Measurements from ENCODE around the gene MARK3. TPM values are rescaled to one million over a fixed set of nuclear protein-coding genes. Genes with fewer than 3 reads are reported as not detected.

The MARK3 gene
- total and polyA plus RNA-seq, 2 donors from 2014 or later, result 39.8 to 83.1 TPM

- Histone ChIP-seq H3K4me3 (ENCODE audit: low read length in 3 of 3) (no peak overlapping the region), H3K27ac (ENCODE audit: low read depth in 2 of 2, low read length in 2 of 2) (no peak overlapping the region), H3K9ac (ENCODE audit: low read length in 3 of 3) (no peak overlapping the region), H3K9me3 (ENCODE audit: control insufficient read depth in 2 of 3, insufficient read depth in 1 of 3, low read length in 3 of 3) (no peaks in the 10 kb centered on the region), H3K36me3 (ENCODE audit: control insufficient read depth in 2 of 3, insufficient read depth in 3 of 3, low read length in 3 of 3) (no peaks in the 10 kb centered on the region), H3K27me3 (ENCODE audit: control insufficient read depth, insufficient read depth, low read length) (no peaks in the 10 kb centered on the region), H3K4me1 (ENCODE audit: control insufficient read depth in 2 of 3, insufficient read depth in 2 of 3, low read depth in 1 of 3, low read length in 3 of 3) (peaks cover 2 to 36% (median 24%) of the 10 kb centered on the region in 3 donors)
- TF ChIP-seq CTCF (IDR thresholded peaks at IDR 0.05; ENCODE audit: borderline replicate concordance, extremely low read depth, insufficient read depth), result no peak
- DNase-seq, result peak in 1 of 5 donors; percentile 41
- FAIRE-seq, result no peak
- intact Hi-C loops (cut with DNase I), result no loop called here
Observed at GRCh38 chr14:103517174-103517566, 132.0 kb downstream of the MARK3 start.

- FAIRE-seq (no peak), DNase-seq (peak in 2 of 5 donors; percentile 78 to 83)
- peak overlapping the region in 1 of 2 donors; percentile 80 for H3K27ac ChIP-seq (ENCODE audit: low read depth in 2 of 2, low read length in 2 of 2)
- intact Hi-C loops (cut with DNase I), result no loop called here
- H3K27me3 ChIP-seq (ENCODE audit: control insufficient read depth, insufficient read depth, low read length), result no peaks in the 10 kb centered on the region
- H3K9me3 ChIP-seq (ENCODE audit: control insufficient read depth in 2 of 3, insufficient read depth in 1 of 3, low read length in 3 of 3), result no peaks in the 10 kb centered on the region
- H3K4me1 ChIP-seq (ENCODE audit: control insufficient read depth in 2 of 3, insufficient read depth in 2 of 3, low read depth in 1 of 3, low read length in 3 of 3), result peaks cover 2 to 30% (median 18%) of the 10 kb centered on the region in 3 donors
- no peaks in the 10 kb centered on the region for H3K36me3 ChIP-seq (ENCODE audit: control insufficient read depth in 2 of 3, insufficient read depth in 3 of 3, low read length in 3 of 3)
- TF ChIP-seq CTCF (IDR thresholded peaks at IDR 0.05; ENCODE audit: borderline replicate concordance, extremely low read depth, insufficient read depth), result no peak
- peak overlapping the region in 2 of 3 donors; percentile 41 to 51 for H3K9ac ChIP-seq (ENCODE audit: low read length in 3 of 3)
- H3K4me3 ChIP-seq (ENCODE audit: low read length in 3 of 3), result no peak overlapping the region
Observed at GRCh38 chr14:103517721-103518421, 132.7 kb downstream of the MARK3 start.

- Histone ChIP-seq H3K4me1 (ENCODE audit: control insufficient read depth in 2 of 3, insufficient read depth in 2 of 3, low read depth in 1 of 3, low read length in 3 of 3) (peaks cover 0 to 27% (median 13%) of the 10 kb centered on the region in 3 donors), H3K27ac (ENCODE audit: low read depth in 2 of 2, low read length in 2 of 2) (peak overlapping the region; percentile 42 to 80), H3K27me3 (ENCODE audit: control insufficient read depth, insufficient read depth, low read length) (no peaks in the 10 kb centered on the region), H3K9ac (ENCODE audit: low read length in 3 of 3) (peak overlapping the region in 2 of 3 donors; percentile 41 to 51), H3K36me3 (ENCODE audit: control insufficient read depth in 2 of 3, insufficient read depth in 3 of 3, low read length in 3 of 3) (no peaks in the 10 kb centered on the region), H3K4me3 (ENCODE audit: low read length in 3 of 3) (no peak overlapping the region), H3K9me3 (ENCODE audit: control insufficient read depth in 2 of 3, insufficient read depth in 1 of 3, low read length in 3 of 3) (no peaks in the 10 kb centered on the region)
- peak; percentile 79 for TF ChIP-seq CTCF (IDR thresholded peaks at IDR 0.05; ENCODE audit: borderline replicate concordance, extremely low read depth, insufficient read depth)
- FAIRE-seq (no peak), DNase-seq (peak; percentile 55 to 87 (median 64))
- intact Hi-C loops (cut with DNase I), result no loop called here
Observed at GRCh38 chr14:103518422-103519042, 133.3 kb downstream of the MARK3 start.
